Measurements from ENCODE around the gene CCDC175.

CCDC175 gene

GRCh38 chr14:59538936-59539335 lies 37.7 kb downstream of the CCDC175 start:
- DNase-seq: no peak

GRCh38 chr14:59537476-59537875 lies 39.1 kb downstream of the CCDC175 start:
- no peak for DNase-seq

- no peak for DNase-seq
Observed at GRCh38 chr14:59534361-59534987, 42.1 kb downstream of the CCDC175 start.

GRCh38 chr14:59532419-59532818 lies 44.2 kb downstream of the CCDC175 start:
- no peak for DNase-seq

- no peak for DNase-seq
Observed at GRCh38 chr14:59530349-59530748, 46.3 kb downstream of the CCDC175 start.

GRCh38 chr14:59529189-59529588 lies 47.4 kb downstream of the CCDC175 start:
- DNase-seq: no peak

- no peak for DNase-seq
Observed at GRCh38 chr14:59520224-59520623, 56.4 kb downstream of the CCDC175 start.

- DNase-seq: no peak
Observed at GRCh38 chr14:59511916-59512575, 64.6 kb downstream of the CCDC175 start.

GRCh38 chr14:59510966-59511365 lies 65.6 kb downstream of the CCDC175 start:
- no peak for DNase-seq

GRCh38 chr14:59510001-59510400 lies 66.6 kb downstream of the CCDC175 start:
- no peak for DNase-seq

- DNase-seq: no peak
Observed at GRCh38 chr14:59509101-59509500, 67.5 kb downstream of the CCDC175 start.

- no peak for DNase-seq
Observed at GRCh38 chr14:59507752-59508103, 68.9 kb downstream of the CCDC175 start.

- peak in 1 of 2 donors; percentile 50 for DNase-seq
Observed at GRCh38 chr14:59507063-59507751, 69.4 kb downstream of the CCDC175 start.

- no peak for DNase-seq
Observed at GRCh38 chr14:59503256-59503655, 73.4 kb downstream of the CCDC175 start.

GRCh38 chr14:59500732-59501131 lies 75.9 kb downstream of the CCDC175 start:
- DNase-seq: no peak

- DNase-seq: no peak
Observed at GRCh38 chr14:59492384-59492783, 84.2 kb downstream of the CCDC175 start.

- no peak for DNase-seq
Observed at GRCh38 chr14:59490756-59491155, 85.9 kb downstream of the CCDC175 start.

GRCh38 chr14:59484639-59485175 lies 91.9 kb downstream of the CCDC175 start:
- no peak for DNase-seq

GRCh38 chr14:59483819-59484638 lies 92.6 kb downstream of the CCDC175 start, which contains the start of the genes JKAMP and L3HYPDH:
Gene JKAMP, plus strand, starts transcription at chr14:59484517. Its CDS starts 73 bp downstream, at chr14:59484590.
Gene L3HYPDH, minus strand, starts transcription at chr14:59484408. Its CDS starts 92 bp downstream, at chr14:59484316.
- DNase-seq: peak; percentile 90 to 93

GRCh38 chr14:59483363-59483762 lies 93.2 kb downstream of the CCDC175 start:
- DNase-seq: no peak

GRCh38 chr14:59482541-59483331 lies 93.9 kb downstream of the CCDC175 start:
- no peak for DNase-seq
